ENCODE results near the gene FLAD1.

The FLAD1 gene

DNA sequence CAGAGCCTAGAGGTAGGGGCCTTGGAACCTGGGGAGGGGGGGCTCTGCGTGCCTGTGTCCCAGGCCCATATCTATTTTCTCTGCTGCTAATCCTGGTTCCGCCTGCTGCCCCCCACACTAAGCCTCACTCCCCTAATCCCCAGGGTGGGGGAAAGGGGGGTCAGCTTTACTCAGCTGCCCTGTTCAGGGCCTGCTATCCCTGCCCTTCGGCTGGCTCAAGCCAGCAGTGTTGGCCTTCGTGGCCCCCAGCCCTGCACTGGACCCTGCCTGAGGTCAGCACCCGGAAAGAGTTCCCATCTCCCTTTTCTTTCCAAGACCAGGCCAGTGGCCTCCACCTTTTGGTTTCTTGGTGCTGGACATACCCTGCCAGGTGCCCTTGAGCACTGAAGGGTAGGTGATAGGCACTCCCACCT, 27.9 kb downstream of the FLAD1 start:
- FAIRE-seq (no peak), DNase-seq (ENCODE audit: insufficient read length) (no peak)
- no peak for TF ChIP-seq POLR2AphosphoS5 (IDR thresholded peaks at IDR 0.05; ENCODE audit: low read depth, low read length)
- TF ChIP-seq POLR2A (IDR thresholded peaks at IDR 0.05; ENCODE audit: low read depth, low read length) = no peak
- no peak for TF ChIP-seq TAF1 (IDR thresholded peaks at IDR 0.05; ENCODE audit: borderline replicate concordance, low read depth, low read length)

DNA sequence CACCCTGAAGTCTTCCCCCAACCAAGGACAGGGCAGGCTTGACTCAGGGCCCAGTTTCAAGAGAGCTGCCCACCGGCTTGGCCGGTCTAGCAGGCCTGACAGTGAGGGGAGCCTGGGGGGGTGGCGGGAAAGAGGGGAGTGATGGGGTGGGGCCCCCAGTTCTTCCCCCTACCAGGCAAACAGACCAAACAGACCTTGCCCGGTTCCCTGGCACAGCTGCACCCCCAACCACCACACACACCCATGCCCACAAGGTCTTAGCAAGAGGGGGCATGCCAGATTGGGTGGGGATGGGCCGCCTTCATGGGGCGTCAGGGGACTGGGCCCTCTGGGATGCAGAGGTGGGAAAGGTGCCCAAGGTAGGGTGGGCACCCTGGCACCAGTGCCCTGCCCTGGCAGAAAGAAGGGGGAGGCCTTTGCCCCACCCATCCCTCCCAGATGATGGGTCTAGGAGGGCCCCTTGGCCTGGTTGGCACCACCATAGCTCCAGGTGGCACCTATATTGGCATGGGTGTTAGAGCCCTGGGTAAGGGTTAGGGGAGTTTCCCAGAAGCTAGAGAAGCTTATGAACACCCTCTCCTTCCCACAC, 28.4 kb downstream of the FLAD1 start:
- TF ChIP-seq POLR2AphosphoS5 (IDR thresholded peaks at IDR 0.05; ENCODE audit: low read depth, low read length) (no peak), TAF1 (IDR thresholded peaks at IDR 0.05; ENCODE audit: borderline replicate concordance, low read depth, low read length) (no peak), POLR2A (IDR thresholded peaks at IDR 0.05; ENCODE audit: low read depth, low read length) (no peak)
- FAIRE-seq (no peak), DNase-seq (ENCODE audit: insufficient read length) (no peak)

DNA sequence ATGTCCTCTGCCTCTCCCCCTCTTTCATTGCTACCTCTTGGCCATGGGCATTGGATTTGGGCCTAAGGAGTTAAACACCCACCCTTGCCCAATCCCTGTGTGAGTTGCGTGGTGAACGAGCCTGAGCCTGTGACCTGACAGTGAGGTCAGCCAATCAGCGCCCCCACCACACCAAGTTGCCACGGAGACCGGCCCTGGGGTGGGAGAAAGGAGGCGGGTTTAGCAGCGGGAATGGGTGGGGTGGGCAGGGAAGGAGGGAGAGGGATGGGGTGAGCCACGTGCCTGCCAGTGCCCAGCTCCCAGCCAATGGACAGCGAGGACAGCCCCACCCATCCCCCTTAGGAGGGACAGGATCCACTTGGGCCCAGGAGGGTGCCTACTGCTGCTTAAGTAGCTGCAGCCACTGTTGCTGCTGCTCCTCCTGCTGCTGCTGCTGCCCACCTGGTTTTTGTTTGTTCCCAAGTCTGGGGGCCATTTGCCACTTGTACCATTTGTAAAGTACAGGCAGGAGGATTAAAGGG, 28.9 kb downstream of the FLAD1 start:
- TF ChIP-seq POLR2AphosphoS5 (IDR thresholded peaks at IDR 0.05; ENCODE audit: low read depth, low read length) (no peak), TAF1 (IDR thresholded peaks at IDR 0.05; ENCODE audit: borderline replicate concordance, low read depth, low read length) (no peak), POLR2A (IDR thresholded peaks at IDR 0.05; ENCODE audit: low read depth, low read length) (no peak)
- no peak for FAIRE-seq
- DNase-seq (ENCODE audit: insufficient read length) = no peak

DNA sequence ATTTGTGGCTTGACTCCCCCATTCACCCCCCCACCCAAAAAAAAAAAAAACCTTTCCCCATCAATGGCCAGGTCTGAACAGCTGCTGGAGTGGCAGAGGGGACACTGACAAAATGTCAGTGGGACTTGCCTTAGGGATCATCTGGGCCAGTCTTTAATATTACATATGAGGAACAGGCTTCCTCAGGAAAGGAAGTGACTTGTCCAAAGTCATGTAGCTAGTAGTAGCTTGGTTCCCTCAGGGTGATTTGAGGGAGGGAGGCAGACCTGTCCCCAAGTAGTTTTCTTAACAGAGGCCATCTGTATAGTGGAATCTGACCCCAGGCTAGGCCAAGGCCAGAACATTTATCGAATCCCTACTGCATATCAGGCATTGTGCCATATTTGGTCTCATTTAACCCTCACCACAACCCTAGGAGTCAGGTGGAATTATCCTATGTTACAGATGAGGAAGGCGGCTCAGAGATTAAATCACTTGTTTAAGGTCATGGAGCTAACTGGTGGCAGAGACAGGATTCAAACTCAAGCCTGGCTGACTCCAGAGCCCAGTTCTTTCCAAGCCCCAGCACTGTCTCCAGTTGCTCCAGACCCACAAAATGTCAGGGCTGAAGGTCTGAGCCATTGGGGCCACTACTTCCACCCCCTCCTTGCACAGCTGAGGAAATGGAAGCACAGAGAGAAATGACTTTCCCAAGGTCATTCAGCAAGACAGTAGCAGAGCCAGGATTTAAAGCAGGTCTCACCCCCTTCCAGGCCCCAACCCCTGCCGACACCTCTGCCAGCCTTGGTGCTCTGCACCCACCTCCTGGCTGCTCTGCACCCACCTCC, 29.8 kb downstream of the FLAD1 start:
- no peak for TF ChIP-seq POLR2AphosphoS5 (IDR thresholded peaks at IDR 0.05; ENCODE audit: low read depth, low read length)
- TF ChIP-seq TAF1 (IDR thresholded peaks at IDR 0.05; ENCODE audit: borderline replicate concordance, low read depth, low read length) = no peak
- TF ChIP-seq POLR2A (IDR thresholded peaks at IDR 0.05; ENCODE audit: low read depth, low read length) = no peak
- DNase-seq (ENCODE audit: insufficient read length) (no peak), FAIRE-seq (no peak)

DNA sequence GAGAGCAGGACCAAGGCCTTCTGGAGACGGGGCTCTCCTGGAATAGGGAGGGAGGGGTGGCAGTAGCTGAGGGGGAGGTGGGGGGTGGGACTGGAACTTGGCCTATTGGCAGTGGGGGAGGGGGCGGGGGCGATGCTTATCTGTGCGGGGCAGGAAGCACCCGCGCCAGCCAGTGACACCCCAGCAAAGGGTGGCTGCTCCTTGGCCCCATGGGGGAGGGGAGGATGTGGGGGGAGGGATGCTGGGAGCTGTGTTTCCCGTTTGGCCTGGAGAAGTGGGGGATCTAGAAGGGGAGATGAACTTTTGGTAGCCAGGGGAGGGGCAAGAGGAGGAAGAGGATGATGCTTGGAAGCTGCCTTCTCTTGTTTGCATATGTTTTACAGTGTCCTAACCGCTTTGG, 30.5 kb downstream of the FLAD1 start:
- FAIRE-seq (no peak), DNase-seq (ENCODE audit: insufficient read length) (no peak)

DNA sequence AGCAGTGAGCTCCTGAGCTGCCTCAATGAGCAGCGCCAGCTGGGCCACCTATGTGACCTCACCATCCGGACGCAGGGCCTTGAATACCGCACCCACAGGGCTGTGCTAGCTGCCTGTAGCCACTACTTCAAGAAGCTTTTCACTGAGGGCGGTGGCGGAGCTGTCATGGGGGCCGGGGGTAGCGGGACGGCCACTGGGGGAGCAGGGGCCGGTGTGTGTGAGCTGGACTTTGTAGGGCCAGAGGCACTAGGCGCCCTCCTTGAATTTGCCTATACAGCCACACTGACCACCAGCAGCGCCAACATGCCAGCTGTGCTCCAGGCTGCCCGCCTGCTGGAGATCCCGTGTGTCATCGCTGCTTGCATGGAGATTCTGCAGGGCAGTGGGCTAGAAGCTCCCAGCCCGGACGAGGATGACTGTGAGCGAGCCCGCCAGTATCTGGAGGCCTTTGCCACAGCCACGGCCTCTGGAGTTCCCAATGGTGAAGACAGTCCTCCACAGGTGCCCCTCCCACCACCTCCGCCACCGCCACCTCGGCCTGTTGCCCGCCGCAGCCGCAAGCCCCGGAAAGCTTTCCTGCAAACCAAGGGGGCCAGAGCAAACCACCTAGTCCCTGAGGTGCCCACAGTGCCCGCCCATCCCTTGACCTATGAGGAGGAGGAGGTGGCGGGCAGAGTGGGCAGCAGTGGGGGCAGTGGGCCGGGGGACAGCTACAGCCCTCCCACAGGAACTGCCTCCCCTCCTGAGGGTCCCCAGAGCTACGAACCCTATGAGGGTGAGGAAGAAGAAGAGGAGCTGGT, 31.8 kb downstream of the FLAD1 start:
- TF ChIP-seq TAF1 (IDR thresholded peaks at IDR 0.05; ENCODE audit: borderline replicate concordance, low read depth, low read length) (no peak), POLR2AphosphoS5 (IDR thresholded peaks at IDR 0.05; ENCODE audit: low read depth, low read length) (no peak), POLR2A (IDR thresholded peaks at IDR 0.05; ENCODE audit: low read depth, low read length) (no peak)
- FAIRE-seq = no peak

More for the DNA sequence above, 30.5 kb downstream of the FLAD1 start:
- no peak for TF ChIP-seq POLR2AphosphoS5 (IDR thresholded peaks at IDR 0.05; ENCODE audit: low read depth, low read length)
- TF ChIP-seq POLR2A (IDR thresholded peaks at IDR 0.05; ENCODE audit: low read depth, low read length) = no peak
- no peak for TF ChIP-seq TAF1 (IDR thresholded peaks at IDR 0.05; ENCODE audit: borderline replicate concordance, low read depth, low read length)

DNA sequence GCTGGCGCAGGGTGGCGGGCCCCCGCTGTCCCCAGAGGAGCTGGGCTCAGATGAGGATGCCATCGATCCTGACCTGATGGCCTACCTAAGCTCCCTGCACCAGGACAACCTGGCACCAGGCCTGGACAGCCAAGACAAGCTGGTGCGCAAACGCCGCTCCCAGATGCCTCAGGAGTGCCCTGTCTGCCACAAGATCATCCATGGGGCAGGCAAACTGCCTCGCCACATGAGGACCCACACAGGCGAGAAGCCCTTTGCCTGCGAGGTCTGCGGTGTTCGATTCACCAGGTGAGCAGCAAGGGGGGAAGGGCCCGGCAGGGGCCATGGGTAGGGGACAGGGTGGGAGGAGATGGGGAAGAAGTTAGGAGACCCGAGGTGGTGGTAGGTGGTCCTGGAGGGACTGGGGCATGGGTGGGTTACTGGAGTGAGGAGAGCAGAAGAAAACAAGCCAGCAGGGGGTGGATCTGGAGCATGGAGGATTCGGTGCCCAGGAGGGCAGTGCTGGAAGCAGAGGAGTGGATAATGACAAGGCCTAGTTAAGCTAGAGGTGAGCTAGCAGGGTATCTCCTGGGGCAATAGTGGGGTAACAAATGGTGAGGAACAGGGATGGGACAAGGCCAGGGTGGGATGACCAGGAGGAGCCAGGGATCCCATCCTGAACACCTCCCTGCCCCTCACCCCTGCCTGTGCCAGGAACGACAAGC, 32.5 kb downstream of the FLAD1 start:
- no peak for FAIRE-seq
- DNase-seq (ENCODE audit: insufficient read length) = no peak
- TF ChIP-seq TAF1 (IDR thresholded peaks at IDR 0.05; ENCODE audit: borderline replicate concordance, low read depth, low read length) (no peak), POLR2AphosphoS5 (IDR thresholded peaks at IDR 0.05; ENCODE audit: low read depth, low read length) (no peak), POLR2A (IDR thresholded peaks at IDR 0.05; ENCODE audit: low read depth, low read length) (no peak)

More for the DNA sequence above, 31.8 kb downstream of the FLAD1 start:
- no peak for DNase-seq (ENCODE audit: insufficient read length)

DNA sequence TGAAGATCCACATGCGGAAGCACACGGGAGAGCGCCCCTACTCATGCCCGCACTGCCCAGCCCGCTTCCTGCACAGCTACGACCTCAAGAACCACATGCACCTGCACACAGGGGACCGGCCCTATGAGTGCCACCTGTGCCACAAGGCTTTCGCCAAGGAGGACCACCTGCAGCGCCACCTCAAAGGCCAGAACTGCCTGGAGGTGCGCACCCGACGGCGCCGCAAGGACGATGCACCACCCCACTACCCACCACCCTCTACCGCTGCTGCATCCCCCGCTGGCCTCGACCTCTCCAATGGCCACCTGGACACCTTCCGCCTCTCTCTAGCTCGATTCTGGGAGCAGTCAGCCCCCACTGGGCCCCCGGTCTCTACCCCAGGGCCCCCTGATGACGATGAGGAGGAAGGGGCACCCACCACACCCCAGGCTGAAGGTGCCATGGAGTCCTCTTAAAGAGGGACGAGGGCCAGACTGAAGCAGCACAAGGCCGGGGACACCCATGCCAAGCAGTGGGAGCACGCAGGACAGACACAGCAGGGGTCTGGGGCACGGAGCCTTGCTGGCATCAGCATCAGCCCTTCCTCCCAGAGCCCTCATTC, 33.2 kb downstream of the FLAD1 start:
- FAIRE-seq (no peak), DNase-seq (ENCODE audit: insufficient read length) (no peak)
- no peak for TF ChIP-seq POLR2A (IDR thresholded peaks at IDR 0.05; ENCODE audit: low read depth, low read length)
- TF ChIP-seq TAF1 (IDR thresholded peaks at IDR 0.05; ENCODE audit: borderline replicate concordance, low read depth, low read length) = no peak
- TF ChIP-seq POLR2AphosphoS5 (IDR thresholded peaks at IDR 0.05; ENCODE audit: low read depth, low read length) = no peak

DNA sequence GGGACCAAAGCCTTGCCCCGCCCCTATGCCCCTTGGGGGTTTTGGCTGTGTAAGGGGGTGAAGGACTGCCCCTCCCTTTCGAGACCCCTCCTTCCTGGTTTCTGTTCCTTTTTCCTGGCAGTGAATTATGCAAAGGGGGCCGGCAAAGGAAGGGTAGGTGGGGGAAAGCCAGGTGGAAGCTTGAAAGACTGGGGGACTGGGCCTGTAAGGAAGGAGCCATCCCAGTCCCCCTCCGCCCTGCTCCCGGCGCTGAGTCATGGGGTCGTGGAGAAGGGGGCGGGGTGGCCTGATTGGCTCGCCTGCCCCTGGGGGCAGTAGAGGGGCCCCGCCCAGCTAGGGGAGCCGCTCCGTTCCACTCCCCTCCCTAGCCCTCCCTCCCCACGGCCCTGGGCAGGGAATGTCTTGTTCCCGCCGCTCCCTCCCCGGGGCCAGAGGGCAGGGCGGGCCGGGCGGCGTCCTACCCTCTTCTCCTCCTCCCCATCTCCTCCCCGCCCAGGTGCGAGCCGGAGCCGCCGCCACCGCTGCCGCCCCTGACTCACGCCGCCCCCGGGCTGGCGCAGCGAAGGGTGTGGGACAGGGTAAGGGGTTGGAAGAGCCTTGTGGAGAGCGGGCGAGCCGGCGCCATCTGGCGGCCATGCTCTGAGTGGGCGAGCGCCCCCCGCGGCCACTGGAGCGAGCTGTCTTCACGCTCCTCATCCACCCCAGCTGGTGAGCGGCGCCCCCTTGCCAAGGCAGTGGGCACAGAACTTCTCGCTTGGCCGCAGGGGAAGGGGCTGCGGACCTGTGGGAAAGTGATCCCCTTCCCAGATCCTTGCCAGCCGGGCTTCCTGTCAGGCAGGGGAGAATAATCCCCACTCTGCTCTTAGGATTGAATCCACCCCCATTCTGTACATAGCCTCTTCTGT, 34.1 kb downstream of the FLAD1 start:
- FAIRE-seq = peak; percentile 82
- DNase-seq (ENCODE audit: insufficient read length) = peak; percentile 88
- TF ChIP-seq POLR2A (IDR thresholded peaks at IDR 0.05; ENCODE audit: low read depth, low read length) (0 out of 2 replicates have a peak, but pooled peaks have one; percentile 43), TAF1 (IDR thresholded peaks at IDR 0.05; ENCODE audit: borderline replicate concordance, low read depth, low read length) (no peak), POLR2AphosphoS5 (IDR thresholded peaks at IDR 0.05; ENCODE audit: low read depth, low read length) (no peak)
